OCI-LY7 (cell line): Measurements from ENCODE around the gene DSCAM. TPM values are rescaled to one million over a fixed set of nuclear protein-coding genes. Genes with fewer than 3 reads are reported as not detected.

Experiments
- BruUV-seq: library from RNA; stranded (reverse); fragments of 400-500 nt; replicated peaks from 2 replicates; lab custom pipeline; 2021; lab: Mats Ljungman, UMichigan
- CTCF ChIA-PET: fragments of 300-600 bp; sonication (Branson Sonifier 250); formaldehyde crosslinking; loops from one replicate; lab custom pipeline; 2022; ENCODE audit warnings: antibody characterized with exemption; ENCODE audit not compliant: unreplicated experiment; lab: Charles Lee
- POLR2A ChIA-PET: fragments of 300-600 bp; sonication (Branson Sonifier 250); formaldehyde crosslinking; loops from one replicate; lab custom pipeline; 2022; ENCODE audit warnings: antibody characterized with exemption; lab: Charles Lee
- DNase-seq: peaks from one replicate; pipeline ENCODE4 v3.0.0-alpha.2; 2015; ENCODE audit warnings: low spot score
- H2AFZ ChIP-seq: fragments of 200-600 bp; sonication (generic), shearing (Covaris generic); 2 replicates; pipeline ENCODE4 v1.6.1; 2014; ENCODE audit warnings: mild to moderate bottlenecking, antibody characterized with exemption, low read length, moderate library complexity
- H3K27ac ChIP-seq: fragments of 200-600 bp; sonication (generic); 2 replicates; pipeline ENCODE4 v1.5.1; 2014; ENCODE audit warnings: mixed run types, low read depth, mild to moderate bottlenecking, moderate library complexity, low read length, inconsistent platforms; ENCODE audit not compliant: poor library complexity, severe bottlenecking
- H3K36me3 ChIP-seq: fragments of 200-600 bp; sonication (generic); 2 replicates; pipeline ENCODE4 v1.6.1; 2014; ENCODE audit warnings: mild to moderate bottlenecking, antibody characterized with exemption, low read length, moderate library complexity, mixed read lengths; ENCODE audit not compliant: insufficient read depth
- H3K4me1 ChIP-seq: fragments of 200-600 bp; sonication (generic); 2 replicates; pipeline ENCODE4 v1.5.1; 2014; ENCODE audit warnings: mild to moderate bottlenecking, low read length; ENCODE audit not compliant: insufficient read depth, poor library complexity, severe bottlenecking
- H3K4me2 ChIP-seq: fragments of 200-600 bp; sonication (generic); 2 replicates; pipeline ENCODE4 v1.6.1; 2014; ENCODE audit warnings: mild to moderate bottlenecking, low read length
- H3K4me3 ChIP-seq: fragments of 200-600 bp; sonication (generic); 2 replicates; pipeline ENCODE4 v1.5.1; 2014; ENCODE audit warnings: mild to moderate bottlenecking, low read depth, low read length; ENCODE audit not compliant: poor library complexity, severe bottlenecking
- H3K79me2 ChIP-seq: fragments of 200-600 bp; sonication (generic); 2 replicates; pipeline ENCODE4 v1.6.1; 2016; ENCODE audit warnings: low read depth, mild to moderate bottlenecking, low read length, moderate library complexity, mixed read lengths; ENCODE audit not compliant: insufficient read depth
- H3K9me2 ChIP-seq: fragments of 200-600 bp; sonication (generic); 2 replicates; pipeline ENCODE4 v1.6.1; 2016; ENCODE audit warnings: mild to moderate bottlenecking, low read length, mixed read lengths; ENCODE audit not compliant: insufficient read depth
- H3K9me3 ChIP-seq: fragments of 200-600 bp; sonication (generic); 2 replicates; pipeline ENCODE4 v1.6.1; 2014; ENCODE audit warnings: mild to moderate bottlenecking, mixed run types, low read length, mixed read lengths
- H4K20me1 ChIP-seq: fragments of 200-600 bp; sonication (generic); 2 replicates; pipeline ENCODE4 v1.6.1; 2014; ENCODE audit warnings: mild to moderate bottlenecking, antibody characterized with exemption, low read length, moderate library complexity, mixed read lengths; ENCODE audit not compliant: insufficient read depth
- CTCF ChIP-seq: fragments of 200-600 bp; sonication (generic); conservative IDR thresholded peaks from 2 replicates; pipeline ENCODE4 v1.5.1; 2014; ENCODE audit warnings: mild to moderate bottlenecking, antibody characterized with exemption, low read length, moderate library complexity, mixed read lengths
- EZH2phosphoT487 ChIP-seq: fragments of 200-600 bp; sonication (generic); IDR thresholded peaks from 2 replicates; pipeline ENCODE4 v1.6.1; 2018; ENCODE audit warnings: low read depth, borderline replicate concordance, mild to moderate bottlenecking, mixed run types, antibody characterized with exemption, low read length, moderate library complexity, mixed read lengths
- intact Hi-C: fragments of 100-400 bp; cut with micrococcal nuclease; formaldehyde crosslinking; loops from one replicate; pipeline ENCODE4 v1.10.0; 2022; ENCODE audit not compliant: unreplicated experiment
- total RNA-seq, 2 experiments: library from RNA; depleted of rRNA in 1 of 2; stranded (reverse); fragments of >200 nt in 1 of 2; shearing (Covaris generic) in 1 of 2; gene quantifications; 2 replicates each; pipeline ENCODE4 v1.2.3, GENCODE V29; 2014 to 2022

The DSCAM gene
- total RNA-seq, 2 experiments from 2014 or later = not detected

- H3K36me3 ChIP-seq = no peaks in the 10 kb centered on the region
- H3K4me2 ChIP-seq = no peak overlapping the region
- no peak overlapping the region for H3K27ac ChIP-seq
- H3K9me2 ChIP-seq = no peaks in the 10 kb centered on the region
- BruUV-seq = no TSS peak
- no peaks in the 10 kb centered on the region for H4K20me1 ChIP-seq
- TF ChIP-seq EZH2phosphoT487 (no peak), CTCF (no peak)
- H3K79me2 ChIP-seq = no peaks in the 10 kb centered on the region
- no peak overlapping the region for H2AFZ ChIP-seq
- ChIA-PET CTCF (no interaction called here), POLR2A (no interaction called here)
- H3K4me1 ChIP-seq = no peaks in the 10 kb centered on the region
- H3K4me3 ChIP-seq = no peak overlapping the region
- intact Hi-C loops = no loop called here
- H3K9me3 ChIP-seq = peaks cover 10% of the 10 kb centered on the region; the same call in 1 of the 2 replicates
- no peak for DNase-seq
Measured at GRCh38 chr21:40797410-40797809, 49.5 kb downstream of the DSCAM start.

- CTCF ChIA-PET = no interaction called here
Measured at GRCh38 chr21:40796464-40796863, 50.5 kb downstream of the DSCAM start.

More at GRCh38 chr21:40796464-40796863, 50.5 kb downstream of the DSCAM start:
- DNase-seq = no peak
- no TSS peak for BruUV-seq
- Histone ChIP-seq H3K4me3 (no peak overlapping the region), H3K4me1 (no peaks in the 10 kb centered on the region), H3K36me3 (no peaks in the 10 kb centered on the region), H2AFZ (no peak overlapping the region), H3K9me2 (no peaks in the 10 kb centered on the region), H4K20me1 (no peaks in the 10 kb centered on the region), H3K4me2 (no peak overlapping the region), H3K27ac (no peak overlapping the region), H3K79me2 (no peaks in the 10 kb centered on the region), H3K9me3 (peaks cover 10% of the 10 kb centered on the region; the same call in 1 of the 2 replicates)
- intact Hi-C loops = no loop called here
- POLR2A ChIA-PET = interaction anchor here (0.6 kb wide), 1 partner anchor 749 kb away, joined by 3 read pairs; no protein-coding TSS in a partner anchor
- TF ChIP-seq EZH2phosphoT487 (no peak), CTCF (no peak)
